Stimulated activated CD8-positive, alpha-beta memory T cell treated with anti-CD3 and anti-CD28 coated beads, Interleukin-7, amount 100 ng/mL, for 48 hours (primary cell): ENCODE data around the gene ST8SIA1.
"Not testable (repeated sequence)": the region's sequence is repeated elsewhere in the genome, so short reads cannot be mapped to it uniquely, and the experiment has no call there.

Experiments used
- DNase-seq, 2 donors: peaks; one replicate each; pipeline ENCODE4 v3.0.0-alpha.2; 2020; ENCODE audit warnings: low read depth in 1 of 2; ENCODE audit errors: extremely low read depth in 1 of 2

The ST8SIA1 gene

GRCh38 chr12:22188431-22188830 is 146.1 kb downstream of the ST8SIA1 start:
- DNase-seq, result no peak

DNA sequence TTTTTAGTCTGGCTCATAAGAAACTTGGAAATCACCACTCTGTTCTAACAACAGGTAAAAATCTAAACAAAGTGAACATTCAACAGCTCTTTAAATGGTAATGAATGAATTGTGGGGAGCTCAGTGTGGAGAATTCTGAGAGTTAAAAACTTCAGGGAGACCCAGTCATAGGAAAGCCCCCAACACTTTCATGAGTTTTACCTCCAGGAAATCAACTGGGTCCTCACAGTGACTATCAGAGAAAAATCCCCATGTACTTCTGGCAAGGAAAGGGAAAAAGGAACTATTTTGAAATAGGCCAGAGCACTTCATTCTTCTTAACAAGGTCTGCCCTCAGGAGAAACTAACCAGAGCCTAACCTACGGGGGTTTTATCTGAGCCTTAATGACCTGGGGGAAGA is 153.8 kb downstream of the ST8SIA1 start:
- no peak for DNase-seq

DNA sequence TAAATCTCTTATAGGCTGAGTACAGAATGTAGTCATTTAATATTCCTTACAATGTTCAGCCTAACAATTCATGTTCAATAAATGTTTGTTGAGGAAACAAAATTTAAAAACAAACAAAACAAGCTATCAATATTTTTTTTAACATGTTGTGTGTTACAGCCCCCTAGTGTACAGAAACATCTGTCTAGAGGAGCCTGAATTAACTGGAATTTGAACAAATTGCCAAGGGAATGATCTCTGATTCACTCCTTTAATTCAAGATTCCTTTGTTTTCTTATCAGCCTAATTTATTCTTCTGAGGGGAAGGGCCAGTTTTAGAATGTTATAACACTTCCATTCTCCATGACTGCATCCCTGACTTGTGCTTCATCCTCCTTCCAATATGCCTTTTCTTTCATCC is 161.3 kb downstream of the ST8SIA1 start:
- no peak for DNase-seq

- no peak for DNase-seq
Observed at GRCh38 chr12:22172501-22172900, 162.0 kb downstream of the ST8SIA1 start.

DNA sequence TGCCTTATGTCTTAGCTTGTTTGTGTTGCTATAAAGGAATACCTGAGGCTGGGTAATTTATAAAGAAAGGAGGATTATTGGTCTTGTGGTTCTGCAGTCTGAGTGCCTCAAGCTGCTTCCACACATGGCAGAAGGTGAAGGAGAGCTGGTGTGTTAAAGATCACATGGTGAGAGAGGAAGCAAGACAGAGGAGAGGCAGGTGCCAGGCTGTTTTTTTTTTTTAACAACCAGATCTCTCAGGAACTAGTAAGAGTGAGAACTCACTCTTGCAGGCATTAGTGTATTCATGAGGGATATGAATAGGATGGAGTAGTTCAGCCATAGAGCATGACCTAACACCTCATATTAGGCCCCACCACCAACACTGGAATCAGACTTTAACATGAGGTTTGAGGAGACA is 165.1 kb downstream of the ST8SIA1 start:
- no peak for DNase-seq

GRCh38 chr12:22164139-22164538 is 170.4 kb downstream of the ST8SIA1 start:
- no peak for DNase-seq

- no peak for DNase-seq
Observed at GRCh38 chr12:22163594-22163993, 170.9 kb downstream of the ST8SIA1 start.

GRCh38 chr12:22160396-22161003 is 174.0 kb downstream of the ST8SIA1 start:
- DNase-seq, result no peak

GRCh38 chr12:22149286-22149685 is 185.2 kb downstream of the ST8SIA1 start:
- DNase-seq, result not testable (repeated sequence)

DNA sequence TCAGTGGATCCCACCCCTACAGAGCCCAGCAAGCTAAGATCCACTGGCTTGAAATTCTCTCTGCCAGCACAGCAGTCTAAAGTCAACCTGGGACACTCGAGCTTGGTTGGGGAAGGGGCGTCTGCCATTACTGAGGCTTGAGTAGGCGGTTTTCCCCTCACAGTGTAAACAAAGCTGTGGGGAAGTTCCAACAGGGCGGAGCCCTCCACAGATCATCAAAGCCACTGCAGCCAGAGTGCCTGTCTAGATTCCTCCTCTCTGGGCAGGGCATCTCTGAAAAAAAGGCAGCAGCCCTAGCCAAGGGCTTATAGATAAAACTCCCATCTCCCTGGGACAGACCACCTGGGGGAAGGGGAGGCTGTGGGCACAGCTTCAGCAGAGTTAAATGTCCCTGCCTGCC is 187.8 kb downstream of the ST8SIA1 start:
- DNase-seq, result not testable (repeated sequence)
